HG02642 (cell line): ENCODE measurements around the gene ACSL6.

Experiments used
- ATAC-seq: cut with Tn5 transposase; IDR thresholded peaks from one replicate; pipeline ENCODE4 v1.9.1; 2021; ENCODE audit warnings: mild to moderate bottlenecking; ENCODE audit not compliant: unreplicated experiment, poor library complexity

ACSL6 gene

DNA sequence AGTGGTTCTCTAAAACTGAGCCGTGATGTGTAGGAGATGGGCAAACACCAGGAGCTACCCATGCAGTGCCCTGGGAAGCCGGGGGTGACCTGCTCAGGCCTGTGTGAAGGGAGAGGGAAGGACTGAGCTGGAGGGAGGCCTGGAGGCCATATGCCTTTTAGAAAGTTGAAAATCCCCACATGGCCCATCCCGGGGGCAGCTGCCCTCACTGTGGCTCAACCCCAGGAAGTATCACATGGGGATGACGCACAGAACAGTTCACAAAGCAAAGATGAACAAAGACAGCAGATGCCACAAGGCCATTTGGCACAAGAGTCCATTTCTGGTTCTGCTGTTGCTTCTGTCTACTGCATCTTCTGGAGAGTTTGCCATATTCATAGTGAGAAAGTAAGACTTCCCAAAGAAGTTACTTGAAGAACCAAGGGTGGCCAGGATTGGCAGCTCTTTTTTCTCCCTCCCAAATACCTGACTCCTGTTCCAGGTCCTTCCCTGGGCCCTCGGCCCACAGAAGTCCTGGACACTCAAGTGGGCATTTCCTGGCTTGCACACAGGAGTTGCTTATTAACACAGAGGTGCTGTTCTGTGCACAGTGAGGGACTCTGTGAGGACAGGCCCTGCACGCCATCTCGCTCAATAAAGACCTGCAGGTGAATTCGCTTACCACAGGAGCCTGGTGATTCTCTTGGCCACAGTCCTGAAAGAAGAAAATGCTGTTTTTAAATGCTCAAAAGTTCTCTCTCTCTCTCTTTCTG, 25.1 kb downstream of the ACSL6 start:
- ATAC-seq, result no peak

DNA sequence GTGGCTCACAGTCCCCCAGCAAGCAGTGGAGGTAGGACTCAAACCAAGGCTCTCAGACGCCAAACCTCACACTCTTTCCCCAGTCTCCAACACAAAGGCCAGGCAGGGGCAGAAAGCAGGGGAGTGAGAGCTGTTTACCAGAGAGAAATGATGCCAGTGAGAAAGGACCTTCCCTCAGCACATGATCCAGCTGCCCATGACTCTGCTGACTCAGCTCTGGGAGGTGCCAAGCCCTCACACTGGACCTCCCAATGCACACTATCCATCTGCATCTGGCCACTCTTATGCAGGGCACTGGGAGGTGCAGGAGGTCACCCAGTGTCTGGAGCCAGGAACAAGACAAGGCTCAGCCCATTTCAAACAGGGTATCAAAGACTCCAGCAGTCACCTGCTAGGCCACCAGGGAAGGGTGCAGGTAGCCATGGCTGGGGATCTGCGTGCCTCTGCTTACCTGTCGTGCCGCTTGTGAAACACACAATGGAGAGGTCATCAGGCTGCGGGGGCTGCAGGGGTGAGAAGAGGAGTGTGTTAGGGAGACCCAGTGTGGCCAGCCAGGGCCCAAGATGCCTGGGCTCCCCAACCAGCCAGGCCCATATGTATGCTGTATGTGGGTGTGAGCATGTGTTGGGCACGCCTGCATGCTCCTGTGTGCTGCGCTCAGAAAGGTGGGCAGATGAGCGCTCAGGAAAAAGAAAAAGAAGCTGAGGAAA, 26.3 kb downstream of the ACSL6 start:
- ATAC-seq, result no peak

- ATAC-seq, result no peak
Measured at GRCh38 chr5:131983244-131983771, 28.1 kb downstream of the ACSL6 start.

GRCh38 chr5:131981516-131981915, 29.9 kb downstream of the ACSL6 start:
- no peak for ATAC-seq

DNA sequence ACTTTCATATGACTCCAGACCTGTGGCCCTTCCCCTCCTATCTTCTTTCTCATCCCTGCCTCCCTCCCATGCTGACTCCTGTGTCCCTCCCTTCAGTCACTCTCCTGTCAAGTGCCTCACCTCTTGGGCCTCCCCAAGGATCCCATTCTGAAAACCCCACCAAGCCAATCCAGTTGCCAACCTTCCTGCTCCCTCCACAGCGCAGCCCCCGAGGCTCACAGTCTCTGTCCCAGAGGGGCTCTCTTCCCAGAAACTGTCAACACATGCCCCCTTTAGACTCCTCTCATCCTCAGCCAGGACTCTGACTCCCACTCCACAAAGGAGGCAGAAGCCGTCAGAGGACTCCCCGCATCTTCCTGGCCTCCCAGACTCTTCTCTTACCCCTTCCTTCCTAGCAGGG, 30.8 kb downstream of the ACSL6 start:
- ATAC-seq, result no peak

GRCh38 chr5:131979816-131980215, 31.6 kb downstream of the ACSL6 start:
- no peak for ATAC-seq

GRCh38 chr5:131977212-131977604, 34.2 kb downstream of the ACSL6 start:
- ATAC-seq, result no peak

DNA sequence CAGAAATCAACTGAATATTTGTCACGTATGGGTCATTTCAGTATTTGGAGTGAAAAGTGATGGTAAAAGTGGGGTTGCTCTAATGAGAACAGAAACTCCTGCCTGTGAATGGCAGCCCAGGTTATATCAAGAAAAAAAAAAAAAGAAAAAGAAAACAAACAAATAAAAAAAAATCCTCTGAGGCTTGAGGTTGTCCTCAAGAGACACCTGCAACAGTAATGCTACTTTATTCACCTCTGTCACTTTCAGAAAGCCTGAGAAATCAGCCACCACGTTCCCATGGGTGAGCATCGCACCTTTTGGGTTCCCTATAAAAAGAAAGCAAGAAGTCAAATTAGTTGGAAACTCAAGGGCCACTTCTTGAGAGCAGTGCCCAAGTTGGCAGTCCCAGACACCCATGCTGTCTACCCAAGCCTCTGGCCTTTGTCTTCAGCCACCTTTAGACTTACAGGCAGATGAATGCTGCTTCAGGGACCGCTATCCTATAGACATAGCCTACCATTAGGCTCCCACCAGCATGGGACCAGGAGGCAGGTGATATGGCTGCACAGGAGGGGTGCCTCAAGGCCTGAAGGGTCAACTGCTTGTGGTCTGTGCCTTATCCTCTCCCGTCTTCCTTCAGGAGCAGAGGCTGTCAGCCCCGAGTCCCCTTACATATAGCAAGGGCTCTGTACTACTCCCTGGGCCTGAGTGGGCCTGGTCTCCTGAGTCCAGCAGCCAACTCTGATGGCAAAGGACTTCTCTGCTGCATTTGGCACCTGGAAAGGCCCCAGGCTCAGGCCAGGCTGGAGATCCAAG, 34.8 kb downstream of the ACSL6 start:
- no peak for ATAC-seq

- ATAC-seq, result no peak
Measured at GRCh38 chr5:131974956-131975726, 36.3 kb downstream of the ACSL6 start.

- no peak for ATAC-seq
Measured at GRCh38 chr5:131974622-131974955, 36.9 kb downstream of the ACSL6 start.

- ATAC-seq, result no peak
Measured at GRCh38 chr5:131974016-131974415, 37.4 kb downstream of the ACSL6 start.

DNA sequence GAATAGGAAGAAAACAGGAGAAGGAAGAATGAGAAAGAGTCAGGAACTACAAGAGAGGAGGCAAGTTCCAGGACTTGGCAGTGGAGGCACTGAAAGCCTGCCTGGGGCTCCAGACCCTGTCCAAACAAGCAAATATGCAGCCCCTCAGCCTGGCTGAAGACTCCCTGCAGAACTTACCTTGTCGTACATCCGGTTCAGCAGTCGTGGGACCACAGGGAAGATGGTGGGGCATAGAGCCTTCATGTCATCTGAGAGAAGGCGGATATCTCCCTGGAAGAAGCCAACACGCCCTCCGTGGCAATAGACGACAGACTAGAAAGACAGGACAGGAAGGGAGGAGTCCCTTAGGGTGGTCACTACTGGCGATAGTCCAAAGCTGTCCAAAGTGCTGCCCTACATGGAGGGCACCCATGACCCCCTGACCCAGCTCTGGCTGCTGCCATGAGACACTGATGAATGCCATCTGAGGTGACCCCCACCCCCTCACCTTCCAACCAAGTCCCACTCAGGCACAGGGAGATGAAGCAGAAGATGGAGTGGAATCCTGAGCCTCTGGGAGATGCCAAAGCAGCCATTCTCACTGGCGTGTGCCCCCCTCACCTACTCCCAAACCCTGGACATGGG, 38.3 kb downstream of the ACSL6 start:
- ATAC-seq, result no peak

DNA sequence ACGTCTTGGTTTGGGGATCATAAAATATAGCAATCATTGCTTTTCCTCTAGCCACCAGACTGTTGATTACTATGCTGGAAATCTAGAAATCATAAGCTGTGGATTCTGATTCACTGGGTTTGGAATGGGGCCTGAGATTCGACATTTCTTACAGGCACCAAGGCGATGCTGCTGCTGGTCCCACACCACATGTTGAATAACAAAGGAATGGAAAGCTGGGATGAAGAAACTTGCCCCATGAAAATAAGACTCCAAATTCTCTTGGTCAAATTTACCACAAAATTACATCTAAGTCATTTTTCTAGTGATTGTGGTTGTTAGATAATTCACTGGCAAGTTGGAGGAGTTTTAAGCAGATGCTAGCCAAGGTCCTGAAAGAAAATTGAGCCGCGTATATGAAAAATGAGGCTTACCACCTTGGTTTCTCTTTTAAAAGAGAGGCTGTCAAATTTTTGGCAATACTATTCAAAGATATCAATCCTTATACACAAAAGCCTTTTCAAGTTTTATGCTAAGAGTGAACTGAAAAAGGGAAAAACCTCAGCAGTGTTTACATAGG, 43.0 kb downstream of the ACSL6 start:
- no peak for ATAC-seq

- no peak for ATAC-seq
Measured at GRCh38 chr5:131966551-131966950, 44.9 kb downstream of the ACSL6 start.

- no peak for ATAC-seq
Measured at GRCh38 chr5:131965826-131966415, 45.5 kb downstream of the ACSL6 start.

- no peak for ATAC-seq
Measured at GRCh38 chr5:131959906-131960305, 51.6 kb downstream of the ACSL6 start.

- ATAC-seq, result no peak
Measured at GRCh38 chr5:131959136-131959535, 52.3 kb downstream of the ACSL6 start.

DNA sequence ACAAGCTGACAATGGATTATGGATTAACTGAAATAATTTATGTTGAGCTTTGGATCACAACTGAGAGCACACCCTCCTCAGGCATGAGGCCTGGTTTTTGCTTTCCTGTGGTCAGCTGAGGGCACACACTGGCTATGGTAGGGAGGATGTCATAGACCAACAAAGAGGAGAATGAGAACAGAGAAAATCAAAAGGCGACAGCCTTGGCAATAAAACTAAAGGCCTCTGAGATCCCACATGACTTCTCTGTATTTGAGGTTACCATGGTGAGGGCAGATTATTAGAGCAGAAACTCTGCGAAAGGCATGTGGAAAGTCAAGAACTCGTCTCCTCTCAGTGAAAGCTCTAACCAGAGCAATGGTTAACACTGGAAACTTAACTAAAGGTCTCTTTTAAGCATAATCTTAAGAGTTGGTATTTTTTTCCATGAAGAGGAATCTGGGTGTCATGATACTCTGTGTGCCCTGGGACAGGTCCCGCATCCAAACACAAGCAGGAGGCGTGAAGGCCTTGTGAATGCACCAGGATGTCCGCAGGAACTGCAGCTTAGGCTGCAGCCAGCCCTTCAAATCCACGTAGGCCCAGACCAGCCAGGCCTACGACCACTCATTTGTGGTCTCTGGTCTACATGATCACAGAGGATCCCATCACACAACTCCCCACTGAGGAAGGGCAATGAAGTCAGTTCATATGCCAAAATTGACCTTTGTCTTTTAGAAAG, 53.6 kb downstream of the ACSL6 start:
- no peak for ATAC-seq

- no peak for ATAC-seq
Measured at GRCh38 chr5:131953969-131954368, 57.5 kb downstream of the ACSL6 start.
